ENCODE data around the gene CNTLN.

The CNTLN gene

DNA sequence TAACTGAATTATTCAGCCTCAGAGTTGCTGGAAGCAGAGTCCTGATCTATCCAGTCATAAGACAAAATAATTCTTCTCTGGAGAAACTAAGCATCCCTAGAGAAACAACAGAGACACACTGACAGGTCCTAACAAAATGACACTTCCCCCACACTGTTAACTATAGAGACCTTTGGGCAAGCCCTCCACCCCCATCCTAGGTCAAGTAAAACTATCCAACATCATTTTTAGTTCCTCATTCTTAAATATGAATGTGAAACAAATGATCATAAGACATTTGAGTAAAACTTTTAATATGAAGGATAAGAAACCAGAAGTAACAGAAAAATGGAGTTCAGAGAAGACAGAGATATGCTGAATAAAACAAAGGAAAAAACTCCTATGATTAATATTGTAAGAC lies 30.9 kb downstream of the CNTLN start:
- TF ChIP-seq, protein P1, sequence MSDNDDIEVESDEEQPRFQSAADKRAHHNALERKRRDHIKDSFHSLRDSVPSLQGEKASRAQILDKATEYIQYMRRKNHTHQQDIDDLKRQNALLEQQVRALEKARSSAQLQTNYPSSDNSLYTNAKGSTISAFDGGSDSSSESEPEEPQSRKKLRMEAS (IDR thresholded peaks at IDR 0.05), result no peak
- TF ChIP-seq EP300 (IDR thresholded peaks at IDR 0.05; ENCODE audit: borderline replicate concordance), result no peak
- no peak for TF ChIP-seq CREB1 (IDR thresholded peaks at IDR 0.05; ENCODE audit: low read depth)
- no peak for TF ChIP-seq TEAD4 (IDR thresholded peaks at IDR 0.05)
- TF ChIP-seq ZBTB7A (IDR thresholded peaks at IDR 0.05; ENCODE audit: low read depth), result no peak
- TF ChIP-seq TAF1 (IDR thresholded peaks at IDR 0.05; ENCODE audit: low read depth), result no peak
- TF ChIP-seq YY1 (IDR thresholded peaks at IDR 0.05; ENCODE audit: low read depth), result no peak
- no peak for TF ChIP-seq RAD21 (IDR thresholded peaks at IDR 0.05; ENCODE audit: low read depth)
- no peak for TF ChIP-seq FOXM1 (IDR thresholded peaks at IDR 0.05; ENCODE audit: borderline replicate concordance, low read depth)
- TF ChIP-seq NFIC (IDR thresholded peaks at IDR 0.05), result no peak
- no peak for TF ChIP-seq EGR1 (IDR thresholded peaks at IDR 0.05)
- TF ChIP-seq, protein P2, sequence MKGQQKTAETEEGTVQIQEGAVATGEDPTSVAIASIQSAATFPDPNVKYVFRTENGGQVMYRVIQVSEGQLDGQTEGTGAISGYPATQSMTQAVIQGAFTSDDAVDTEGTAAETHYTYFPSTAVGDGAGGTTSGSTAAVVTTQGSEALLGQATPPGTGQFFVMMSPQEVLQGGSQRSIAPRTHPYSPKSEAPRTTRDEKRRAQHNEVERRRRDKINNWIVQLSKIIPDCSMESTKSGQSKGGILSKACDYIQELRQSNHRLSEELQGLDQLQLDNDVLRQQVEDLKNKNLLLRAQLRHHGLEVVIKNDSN (IDR thresholded peaks at IDR 0.05), result no peak
- no peak for TF ChIP-seq TCF12 (IDR thresholded peaks at IDR 0.05; ENCODE audit: low read depth)
- TF ChIP-seq, protein P3, sequence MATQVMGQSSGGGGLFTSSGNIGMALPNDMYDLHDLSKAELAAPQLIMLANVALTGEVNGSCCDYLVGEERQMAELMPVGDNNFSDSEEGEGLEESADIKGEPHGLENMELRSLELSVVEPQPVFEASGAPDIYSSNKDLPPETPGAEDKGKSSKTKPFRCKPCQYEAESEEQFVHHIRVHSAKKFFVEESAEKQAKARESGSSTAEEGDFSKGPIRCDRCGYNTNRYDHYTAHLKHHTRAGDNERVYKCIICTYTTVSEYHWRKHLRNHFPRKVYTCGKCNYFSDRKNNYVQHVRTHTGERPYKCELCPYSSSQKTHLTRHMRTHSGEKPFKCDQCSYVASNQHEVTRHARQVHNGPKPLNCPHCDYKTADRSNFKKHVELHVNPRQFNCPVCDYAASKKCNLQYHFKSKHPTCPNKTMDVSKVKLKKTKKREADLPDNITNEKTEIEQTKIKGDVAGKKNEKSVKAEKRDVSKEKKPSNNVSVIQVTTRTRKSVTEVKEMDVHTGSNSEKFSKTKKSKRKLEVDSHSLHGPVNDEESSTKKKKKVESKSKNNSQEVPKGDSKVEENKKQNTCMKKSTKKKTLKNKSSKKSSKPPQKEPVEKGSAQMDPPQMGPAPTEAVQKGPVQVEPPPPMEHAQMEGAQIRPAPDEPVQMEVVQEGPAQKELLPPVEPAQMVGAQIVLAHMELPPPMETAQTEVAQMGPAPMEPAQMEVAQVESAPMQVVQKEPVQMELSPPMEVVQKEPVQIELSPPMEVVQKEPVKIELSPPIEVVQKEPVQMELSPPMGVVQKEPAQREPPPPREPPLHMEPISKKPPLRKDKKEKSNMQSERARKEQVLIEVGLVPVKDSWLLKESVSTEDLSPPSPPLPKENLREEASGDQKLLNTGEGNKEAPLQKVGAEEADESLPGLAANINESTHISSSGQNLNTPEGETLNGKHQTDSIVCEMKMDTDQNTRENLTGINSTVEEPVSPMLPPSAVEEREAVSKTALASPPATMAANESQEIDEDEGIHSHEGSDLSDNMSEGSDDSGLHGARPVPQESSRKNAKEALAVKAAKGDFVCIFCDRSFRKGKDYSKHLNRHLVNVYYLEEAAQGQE (IDR thresholded peaks at IDR 0.05; ENCODE audit: low read depth), result no peak
- no peak for TF ChIP-seq CEBPB (IDR thresholded peaks at IDR 0.05)

DNA sequence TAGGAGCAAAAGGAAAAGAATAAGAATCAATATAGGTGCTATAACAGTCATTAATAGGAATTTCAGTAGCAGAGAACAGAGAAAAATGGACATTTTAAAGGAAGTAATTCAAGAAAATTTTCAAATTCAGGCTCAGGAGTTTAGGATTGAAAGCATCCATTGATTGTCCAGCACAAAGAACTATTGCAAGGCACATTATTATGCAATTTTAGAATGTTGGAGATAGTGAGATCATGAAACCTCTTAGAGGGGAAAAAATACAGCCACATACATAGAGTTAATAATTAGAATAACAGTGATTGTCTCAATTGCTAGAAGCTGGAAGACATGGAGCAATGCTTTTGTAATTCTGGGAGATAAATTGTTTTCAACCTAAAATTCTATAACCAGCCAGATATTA lies 31.5 kb downstream of the CNTLN start:
- TF ChIP-seq EP300 (IDR thresholded peaks at IDR 0.05; ENCODE audit: borderline replicate concordance) (no peak), TAF1 (IDR thresholded peaks at IDR 0.05; ENCODE audit: low read depth) (no peak), YY1 (IDR thresholded peaks at IDR 0.05; ENCODE audit: low read depth) (no peak), RAD21 (IDR thresholded peaks at IDR 0.05; ENCODE audit: low read depth) (no peak), EGR1 (IDR thresholded peaks at IDR 0.05) (no peak), TCF12 (IDR thresholded peaks at IDR 0.05; ENCODE audit: low read depth) (no peak), CREB1 (IDR thresholded peaks at IDR 0.05; ENCODE audit: low read depth) (no peak), CEBPB (IDR thresholded peaks at IDR 0.05) (no peak)
- TF ChIP-seq, protein P2 (IDR thresholded peaks at IDR 0.05), result no peak

DNA sequence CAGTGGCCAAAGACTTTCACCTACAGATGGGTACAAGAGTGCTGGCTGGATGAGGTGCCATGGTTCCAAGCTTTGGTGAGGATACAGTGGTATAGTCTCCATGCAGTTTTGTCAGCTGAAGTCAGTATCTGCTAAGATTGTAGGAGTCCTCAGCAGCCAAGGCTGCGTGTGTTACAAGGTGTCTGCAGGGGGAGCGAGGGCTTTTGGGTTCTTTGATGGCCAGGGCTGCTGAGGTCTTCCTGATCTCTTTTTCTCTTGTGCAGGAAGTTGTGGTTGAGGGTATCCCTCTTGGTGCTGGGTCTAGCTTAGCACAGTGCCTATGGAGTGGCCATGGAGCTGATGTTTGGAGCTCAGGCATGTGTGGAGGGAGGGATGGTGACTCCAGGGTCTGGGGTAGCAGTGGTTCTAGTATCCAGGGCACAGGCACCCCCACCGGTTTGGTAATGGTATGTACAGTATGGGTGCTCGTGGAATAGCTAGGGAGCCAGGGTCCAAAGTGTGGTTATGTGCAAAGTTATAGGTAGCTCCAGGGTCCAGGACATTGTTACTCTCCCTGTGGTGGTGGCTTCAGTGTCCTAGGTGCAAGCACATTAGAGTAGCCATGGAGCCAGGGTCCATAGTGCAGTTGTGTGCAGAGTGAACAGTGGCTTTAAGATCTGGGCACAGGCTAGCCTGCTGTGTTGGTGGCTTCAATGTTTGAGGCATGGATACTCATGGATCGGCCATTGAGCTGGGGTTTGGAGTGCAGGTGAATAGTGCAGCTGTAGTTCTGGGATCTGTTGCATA lies 36.7 kb downstream of the CNTLN start:
- TF ChIP-seq EGR1 (IDR thresholded peaks at IDR 0.05) (no peak), TCF12 (IDR thresholded peaks at IDR 0.05; ENCODE audit: low read depth) (no peak), ZBTB7A (IDR thresholded peaks at IDR 0.05; ENCODE audit: low read depth) (no peak), YY1 (IDR thresholded peaks at IDR 0.05; ENCODE audit: low read depth) (no peak), RAD21 (IDR thresholded peaks at IDR 0.05; ENCODE audit: low read depth) (no peak), CREB1 (IDR thresholded peaks at IDR 0.05; ENCODE audit: low read depth) (no peak), FOXM1 (IDR thresholded peaks at IDR 0.05; ENCODE audit: borderline replicate concordance, low read depth) (no peak), EP300 (IDR thresholded peaks at IDR 0.05; ENCODE audit: borderline replicate concordance) (no peak), TAF1 (IDR thresholded peaks at IDR 0.05; ENCODE audit: low read depth) (no peak), TEAD4 (IDR thresholded peaks at IDR 0.05) (no peak), CEBPB (IDR thresholded peaks at IDR 0.05) (no peak), NFIC (IDR thresholded peaks at IDR 0.05) (no peak)
- TF ChIP-seq, protein P2 (IDR thresholded peaks at IDR 0.05), result no peak
- TF ChIP-seq, protein P1 (IDR thresholded peaks at IDR 0.05), result no peak
- TF ChIP-seq, protein P3 (IDR thresholded peaks at IDR 0.05; ENCODE audit: low read depth), result no peak

DNA sequence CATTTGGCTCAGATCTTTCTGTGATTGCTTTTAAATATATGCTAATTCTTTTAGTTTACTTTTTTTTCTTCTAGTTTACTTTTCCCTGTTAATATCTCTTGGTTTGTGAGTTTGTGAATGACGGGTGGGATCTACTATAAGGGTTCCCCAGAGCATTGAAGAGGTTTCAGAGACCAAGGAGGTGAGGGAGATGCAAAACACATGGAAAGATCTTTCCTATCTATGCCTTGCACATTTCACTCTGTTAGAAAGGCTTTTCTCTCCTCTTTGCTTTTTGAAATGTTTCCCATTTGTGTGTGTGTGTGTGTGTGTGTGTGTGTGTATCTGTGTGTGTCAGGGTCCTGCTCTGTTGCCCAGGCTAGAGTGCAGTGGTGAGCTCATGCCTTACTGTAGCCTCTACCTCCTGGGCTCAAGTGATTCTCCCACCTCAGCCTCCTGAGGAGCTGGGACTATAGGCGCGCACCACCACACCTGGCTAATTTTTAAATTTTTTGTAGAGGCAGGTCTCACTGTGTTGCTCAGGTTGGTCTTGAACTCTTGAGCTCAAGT lies 50.7 kb downstream of the CNTLN start:
- no peak for TF ChIP-seq TAF1 (IDR thresholded peaks at IDR 0.05; ENCODE audit: low read depth)
- TF ChIP-seq YY1 (IDR thresholded peaks at IDR 0.05; ENCODE audit: low read depth), result no peak
- TF ChIP-seq TEAD4 (IDR thresholded peaks at IDR 0.05), result no peak
- TF ChIP-seq, protein P2 (IDR thresholded peaks at IDR 0.05), result no peak
- TF ChIP-seq CEBPB (IDR thresholded peaks at IDR 0.05), result no peak
- TF ChIP-seq, protein P1 (IDR thresholded peaks at IDR 0.05), result no peak
- TF ChIP-seq ZBTB7A (IDR thresholded peaks at IDR 0.05; ENCODE audit: low read depth), result no peak
- no peak for TF ChIP-seq RAD21 (IDR thresholded peaks at IDR 0.05; ENCODE audit: low read depth)
- no peak for TF ChIP-seq FOXM1 (IDR thresholded peaks at IDR 0.05; ENCODE audit: borderline replicate concordance, low read depth)
- TF ChIP-seq, protein P3 (IDR thresholded peaks at IDR 0.05; ENCODE audit: low read depth), result no peak
- no peak for TF ChIP-seq NFIC (IDR thresholded peaks at IDR 0.05)
- no peak for TF ChIP-seq EGR1 (IDR thresholded peaks at IDR 0.05)
- TF ChIP-seq TCF12 (IDR thresholded peaks at IDR 0.05; ENCODE audit: low read depth), result no peak
- TF ChIP-seq EP300 (IDR thresholded peaks at IDR 0.05; ENCODE audit: borderline replicate concordance), result no peak
- TF ChIP-seq CREB1 (IDR thresholded peaks at IDR 0.05; ENCODE audit: low read depth), result no peak

Measured in Ishikawa (cell line).